ENCODE measurements around the gene MORC4. TPM values are rescaled to one million over a fixed set of nuclear protein-coding genes. Genes with fewer than 3 reads are reported as not detected.

MORC4 gene
- polyA plus RNA-seq, 1 of the 3 experiments (the other 2 are of a cell fraction): 12.5 TPM

DNA sequence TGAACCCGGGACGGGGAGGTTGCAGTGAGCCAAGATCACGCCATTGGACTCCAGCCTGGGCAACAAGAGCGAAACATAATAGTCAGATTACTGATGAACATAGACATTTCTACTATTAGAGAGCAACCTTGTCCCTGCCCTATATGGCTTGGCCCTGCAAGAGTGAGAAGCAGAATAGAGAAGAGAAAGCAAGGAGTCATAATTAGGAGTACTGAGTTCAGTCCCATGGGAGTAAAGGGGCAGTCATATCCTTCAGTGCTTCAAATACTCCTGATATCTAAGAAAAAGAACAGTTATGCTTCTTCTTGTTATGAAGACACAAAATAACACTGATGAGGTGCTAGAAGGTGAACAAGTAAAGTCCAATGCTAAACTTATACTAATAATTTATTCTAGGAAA is 46.0 kb downstream of the MORC4 start:
- peaks cover 3% of the 10 kb centered on the region; the same call in 1 of the 2 replicates for H3K27me3 ChIP-seq (ENCODE audit: insufficient read depth)
- no peak overlapping the region for H3K4me2 ChIP-seq
- no peaks in the 10 kb centered on the region for H3K36me3 ChIP-seq (replicated peaks in 1 of 2; ENCODE audit: control insufficient read depth in 1 of 2, insufficient read depth in 2 of 2, low read length in 1 of 2)
- TF ChIP-seq NFIC (IDR thresholded peaks at IDR 0.05; ENCODE audit: borderline replicate concordance) (no peak), MXI1 (IDR thresholded peaks at IDR 0.05; ENCODE audit: low read depth, low read length) (no peak), MEF2A (IDR thresholded peaks at IDR 0.05; ENCODE audit: borderline replicate concordance, low read depth) (no peak), TAF1 (IDR thresholded peaks at IDR 0.05; ENCODE audit: borderline replicate concordance, low read depth, low read length) (no peak), EP300 (IDR thresholded peaks at IDR 0.05; ENCODE audit: borderline replicate concordance in 1 of 2, low read depth in 1 of 2, low read length in 1 of 2) (no peak), SIN3A (IDR thresholded peaks at IDR 0.05; ENCODE audit: borderline replicate concordance, low read depth, low read length) (no peak), SMC3 (IDR thresholded peaks at IDR 0.05; ENCODE audit: low read depth, low read length) (no peak), FOSL2 (IDR thresholded peaks at IDR 0.05; ENCODE audit: borderline replicate concordance, low read depth) (no peak), GABPA (IDR thresholded peaks at IDR 0.05; ENCODE audit: low read depth) (no peak), NRF1 (IDR thresholded peaks at IDR 0.05; ENCODE audit: low read depth, low read length) (no peak), JUND (IDR thresholded peaks at IDR 0.05) (no peak), ELF1 (IDR thresholded peaks at IDR 0.05) (no peak), TCF12 (IDR thresholded peaks at IDR 0.05) (no peak)
- TF ChIP-seq, protein P1, sequence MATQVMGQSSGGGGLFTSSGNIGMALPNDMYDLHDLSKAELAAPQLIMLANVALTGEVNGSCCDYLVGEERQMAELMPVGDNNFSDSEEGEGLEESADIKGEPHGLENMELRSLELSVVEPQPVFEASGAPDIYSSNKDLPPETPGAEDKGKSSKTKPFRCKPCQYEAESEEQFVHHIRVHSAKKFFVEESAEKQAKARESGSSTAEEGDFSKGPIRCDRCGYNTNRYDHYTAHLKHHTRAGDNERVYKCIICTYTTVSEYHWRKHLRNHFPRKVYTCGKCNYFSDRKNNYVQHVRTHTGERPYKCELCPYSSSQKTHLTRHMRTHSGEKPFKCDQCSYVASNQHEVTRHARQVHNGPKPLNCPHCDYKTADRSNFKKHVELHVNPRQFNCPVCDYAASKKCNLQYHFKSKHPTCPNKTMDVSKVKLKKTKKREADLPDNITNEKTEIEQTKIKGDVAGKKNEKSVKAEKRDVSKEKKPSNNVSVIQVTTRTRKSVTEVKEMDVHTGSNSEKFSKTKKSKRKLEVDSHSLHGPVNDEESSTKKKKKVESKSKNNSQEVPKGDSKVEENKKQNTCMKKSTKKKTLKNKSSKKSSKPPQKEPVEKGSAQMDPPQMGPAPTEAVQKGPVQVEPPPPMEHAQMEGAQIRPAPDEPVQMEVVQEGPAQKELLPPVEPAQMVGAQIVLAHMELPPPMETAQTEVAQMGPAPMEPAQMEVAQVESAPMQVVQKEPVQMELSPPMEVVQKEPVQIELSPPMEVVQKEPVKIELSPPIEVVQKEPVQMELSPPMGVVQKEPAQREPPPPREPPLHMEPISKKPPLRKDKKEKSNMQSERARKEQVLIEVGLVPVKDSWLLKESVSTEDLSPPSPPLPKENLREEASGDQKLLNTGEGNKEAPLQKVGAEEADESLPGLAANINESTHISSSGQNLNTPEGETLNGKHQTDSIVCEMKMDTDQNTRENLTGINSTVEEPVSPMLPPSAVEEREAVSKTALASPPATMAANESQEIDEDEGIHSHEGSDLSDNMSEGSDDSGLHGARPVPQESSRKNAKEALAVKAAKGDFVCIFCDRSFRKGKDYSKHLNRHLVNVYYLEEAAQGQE (IDR thresholded peaks at IDR 0.05; ENCODE audit: low read depth, low read length): no peak
- TF ChIP-seq, protein P2, sequence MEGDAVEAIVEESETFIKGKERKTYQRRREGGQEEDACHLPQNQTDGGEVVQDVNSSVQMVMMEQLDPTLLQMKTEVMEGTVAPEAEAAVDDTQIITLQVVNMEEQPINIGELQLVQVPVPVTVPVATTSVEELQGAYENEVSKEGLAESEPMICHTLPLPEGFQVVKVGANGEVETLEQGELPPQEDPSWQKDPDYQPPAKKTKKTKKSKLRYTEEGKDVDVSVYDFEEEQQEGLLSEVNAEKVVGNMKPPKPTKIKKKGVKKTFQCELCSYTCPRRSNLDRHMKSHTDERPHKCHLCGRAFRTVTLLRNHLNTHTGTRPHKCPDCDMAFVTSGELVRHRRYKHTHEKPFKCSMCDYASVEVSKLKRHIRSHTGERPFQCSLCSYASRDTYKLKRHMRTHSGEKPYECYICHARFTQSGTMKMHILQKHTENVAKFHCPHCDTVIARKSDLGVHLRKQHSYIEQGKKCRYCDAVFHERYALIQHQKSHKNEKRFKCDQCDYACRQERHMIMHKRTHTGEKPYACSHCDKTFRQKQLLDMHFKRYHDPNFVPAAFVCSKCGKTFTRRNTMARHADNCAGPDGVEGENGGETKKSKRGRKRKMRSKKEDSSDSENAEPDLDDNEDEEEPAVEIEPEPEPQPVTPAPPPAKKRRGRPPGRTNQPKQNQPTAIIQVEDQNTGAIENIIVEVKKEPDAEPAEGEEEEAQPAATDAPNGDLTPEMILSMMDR (IDR thresholded peaks at IDR 0.05): no peak
- TF ChIP-seq, protein P3, sequence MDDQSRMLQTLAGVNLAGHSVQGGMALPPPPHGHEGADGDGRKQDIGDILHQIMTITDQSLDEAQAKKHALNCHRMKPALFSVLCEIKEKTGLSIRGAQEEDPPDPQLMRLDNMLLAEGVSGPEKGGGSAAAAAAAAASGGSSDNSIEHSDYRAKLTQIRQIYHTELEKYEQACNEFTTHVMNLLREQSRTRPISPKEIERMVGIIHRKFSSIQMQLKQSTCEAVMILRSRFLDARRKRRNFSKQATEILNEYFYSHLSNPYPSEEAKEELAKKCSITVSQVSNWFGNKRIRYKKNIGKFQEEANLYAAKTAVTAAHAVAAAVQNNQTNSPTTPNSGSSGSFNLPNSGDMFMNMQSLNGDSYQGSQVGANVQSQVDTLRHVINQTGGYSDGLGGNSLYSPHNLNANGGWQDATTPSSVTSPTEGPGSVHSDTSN (IDR thresholded peaks at IDR 0.05): no peak
- TF ChIP-seq, protein P4, sequence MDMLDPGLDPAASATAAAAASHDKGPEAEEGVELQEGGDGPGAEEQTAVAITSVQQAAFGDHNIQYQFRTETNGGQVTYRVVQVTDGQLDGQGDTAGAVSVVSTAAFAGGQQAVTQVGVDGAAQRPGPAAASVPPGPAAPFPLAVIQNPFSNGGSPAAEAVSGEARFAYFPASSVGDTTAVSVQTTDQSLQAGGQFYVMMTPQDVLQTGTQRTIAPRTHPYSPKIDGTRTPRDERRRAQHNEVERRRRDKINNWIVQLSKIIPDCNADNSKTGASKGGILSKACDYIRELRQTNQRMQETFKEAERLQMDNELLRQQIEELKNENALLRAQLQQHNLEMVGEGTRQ (IDR thresholded peaks at IDR 0.05; ENCODE audit: borderline replicate concordance, low read depth, low read length): no peak
- no peaks in the 10 kb centered on the region for H3K79me2 ChIP-seq (ENCODE audit: insufficient read depth)
- ChIA-PET POLR2A (no interaction called here), CTCF (no interaction called here)
- DNase-seq: no peak
- peaks cover 3 to 4% of the 10 kb centered on the region in 2 experiments; a peak in 2 of 4 replicates for H3K4me1 ChIP-seq (ENCODE audit: control insufficient read depth in 1 of 2, insufficient read depth in 2 of 2, low read depth in 1 of 2, low read length in 1 of 2)
- WGBS (ENCODE audit: low lambda C conversion rate): 59% methylated on average over 4 of the region's 4 CpGs
- no peaks in the 10 kb centered on the region for H3K9me2 ChIP-seq
- no peak overlapping the region for H3K4me3 ChIP-seq (ENCODE audit: low read depth in 2 of 2, low read length in 1 of 2)
- H3K27ac ChIP-seq (ENCODE audit: low read depth in 2 of 2, low read length in 1 of 2): no peak overlapping the region
- no peaks in the 10 kb centered on the region for H4K20me1 ChIP-seq (ENCODE audit: insufficient read depth)
- H3K9me3 ChIP-seq: no peaks in the 10 kb centered on the region
- peaks cover 6% of the 10 kb centered on the region for H3F3A ChIP-seq (replicated peaks; ENCODE audit: insufficient read depth)
- no peak overlapping the region for H3K9ac ChIP-seq
- H2AFZ ChIP-seq (ENCODE audit: low read depth): no peak overlapping the region
